CD4-positive, alpha-beta T cell treated with Interleukin-4 for 4 hours (primary cell): Measurements from ENCODE around the gene THBS4.

Source experiments
- DNase-seq: peaks from one replicate; pipeline ENCODE4 v3.0.0-alpha.2; 2020

The THBS4 gene

DNA sequence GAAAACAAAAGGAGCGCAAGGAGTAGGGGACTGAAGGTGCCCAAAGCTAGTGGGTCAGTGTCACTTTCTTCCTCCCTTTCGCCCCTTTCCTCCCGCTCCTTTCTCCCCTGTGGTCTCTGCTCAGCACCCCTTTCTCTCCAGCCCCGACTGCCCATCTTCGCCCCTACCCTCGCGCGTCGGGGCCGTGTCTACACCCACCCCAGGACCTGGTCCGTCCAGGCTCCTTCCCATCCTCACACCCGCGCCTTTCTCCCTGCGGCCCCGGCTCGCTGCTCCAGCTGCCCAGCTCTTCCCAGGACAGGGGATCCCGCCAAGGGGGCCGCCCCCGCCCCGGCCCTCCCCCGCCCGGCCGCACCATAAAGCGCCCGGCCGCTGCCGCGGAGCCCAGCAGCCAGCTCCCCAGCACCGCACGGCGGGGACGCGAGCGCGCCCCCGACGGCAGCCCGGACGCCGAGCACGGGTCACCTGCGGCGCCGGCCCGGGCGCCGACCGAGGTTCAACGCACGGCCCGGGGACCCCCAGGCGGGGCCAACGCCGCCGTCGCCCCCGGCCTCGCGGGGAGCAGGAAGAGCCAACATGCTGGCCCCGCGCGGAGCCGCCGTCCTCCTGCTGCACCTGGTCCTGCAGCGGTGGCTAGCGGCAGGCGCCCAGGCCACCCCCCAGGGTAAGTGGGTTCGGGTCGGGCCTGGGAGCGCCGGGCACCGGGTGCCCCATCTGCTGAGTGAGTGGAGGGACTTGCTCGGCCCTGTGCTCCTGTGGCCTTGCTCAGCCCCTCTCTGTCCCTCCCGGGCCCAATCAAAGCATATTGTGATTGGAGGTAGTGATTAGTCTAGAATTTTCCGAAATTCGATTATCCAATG is at the start of gene THBS4:
THBS4 (plus strand) TSS at position 387 of the 860 bp plus-strand sequence; CDS start at position 577, 190 bp downstream.
- DNase-seq = no peak

- DNase-seq = no peak
Observed at GRCh38 chr5:79986260-79986659, 48.9 kb upstream of the THBS4 start.

GRCh38 chr5:79990205-79990597 is 44.9 kb upstream of the THBS4 start:
- DNase-seq = peak; percentile 52

GRCh38 chr5:79990598-79991507 is 44.3 kb upstream of the THBS4 start, which contains the start of gene MTX3:
Gene MTX3 (minus strand): TSS chr5:79991262. CDS start chr5:79991238, 24 bp downstream.
- peak; percentile 88 for DNase-seq

- DNase-seq = no peak
Observed at GRCh38 chr5:79992891-79993657, 42.1 kb upstream of the THBS4 start.

GRCh38 chr5:79999722-80000121 is 35.4 kb upstream of the THBS4 start:
- no peak for DNase-seq

DNA sequence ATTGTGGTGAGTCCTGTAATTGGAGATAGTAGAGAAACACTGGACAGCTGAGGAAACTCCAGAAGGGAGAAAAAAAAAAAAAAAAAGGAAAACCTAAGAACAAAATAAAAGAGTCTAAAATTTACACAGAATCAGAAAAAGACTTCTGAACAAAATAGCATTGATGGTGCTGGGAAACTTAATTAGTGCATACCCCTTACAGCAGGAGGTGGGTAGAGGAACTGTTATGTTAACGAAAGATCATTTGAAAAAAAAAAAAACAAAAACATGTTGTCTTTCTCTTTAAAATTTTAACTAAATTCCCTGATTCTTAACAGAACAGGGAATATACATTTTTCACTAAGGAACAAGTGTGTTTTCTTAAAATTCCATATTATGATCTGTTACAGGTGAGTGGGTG is 32.5 kb upstream of the THBS4 start:
- DNase-seq = no peak

DNA sequence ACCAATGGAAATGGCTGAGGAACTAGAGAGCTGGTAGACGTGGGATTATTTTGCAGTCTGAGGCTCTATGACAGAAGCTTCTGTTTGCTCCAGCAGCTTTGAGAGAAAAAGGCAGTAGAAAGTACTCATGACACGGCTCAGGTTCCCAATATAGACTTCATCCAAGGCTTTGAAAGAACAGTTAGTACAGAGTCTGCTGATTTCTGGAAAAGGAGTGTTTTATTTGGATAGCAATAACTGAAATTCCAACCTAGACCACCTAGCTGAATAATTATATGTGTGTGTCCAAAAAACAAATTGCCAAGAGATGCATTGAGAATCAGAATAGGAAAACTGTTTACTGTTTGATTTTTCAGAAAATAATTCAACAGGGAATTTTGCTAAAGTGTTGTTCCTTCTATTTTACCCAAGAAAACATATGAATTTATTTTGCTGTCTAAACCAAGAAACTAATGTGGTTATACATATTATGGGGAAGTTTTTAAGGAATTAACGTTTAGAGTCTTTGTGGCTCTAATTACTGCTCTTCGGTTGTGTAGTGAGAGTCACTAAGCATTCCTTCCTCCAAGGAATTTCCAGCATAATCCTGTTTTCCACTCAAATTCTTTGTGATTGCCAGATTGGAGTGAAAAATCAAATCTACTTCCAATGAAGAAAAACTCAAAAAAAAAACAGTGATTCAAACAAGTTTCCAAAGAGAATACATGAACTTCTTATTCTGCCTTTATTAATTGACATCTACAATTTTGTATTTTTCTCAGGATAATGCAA is 26.0 kb upstream of the THBS4 start:
- DNase-seq = no peak

DNA sequence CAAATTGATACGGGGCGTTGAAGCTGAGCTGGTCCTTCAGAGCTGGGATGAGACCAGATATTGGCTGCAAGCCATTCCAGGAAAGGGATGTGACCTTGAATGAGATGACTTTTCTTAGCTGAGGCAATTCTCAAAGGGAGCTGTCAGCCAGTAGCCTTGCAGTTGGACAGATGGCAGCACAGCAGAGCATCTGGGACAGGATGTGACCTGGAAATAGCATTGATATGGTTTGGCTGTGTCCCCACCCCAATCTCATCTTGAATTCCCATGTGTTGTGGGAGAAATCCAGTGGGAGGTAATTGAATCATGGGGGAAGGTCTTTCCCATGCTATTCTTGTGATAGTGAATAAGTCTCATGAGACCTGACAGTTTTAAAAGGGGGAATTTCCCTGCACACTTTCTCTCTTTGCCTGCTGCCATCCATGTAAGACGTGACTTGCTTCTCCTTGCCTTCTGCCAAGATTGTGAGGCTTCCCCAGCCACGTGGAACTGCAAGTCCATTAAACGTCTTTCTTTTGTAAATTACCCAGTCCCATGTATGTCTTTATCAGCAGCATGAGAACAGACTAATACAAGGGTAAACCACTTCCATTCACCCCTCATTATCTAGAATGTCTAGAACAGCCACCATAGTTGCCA is 24.3 kb upstream of the THBS4 start:
- no peak for DNase-seq

DNA sequence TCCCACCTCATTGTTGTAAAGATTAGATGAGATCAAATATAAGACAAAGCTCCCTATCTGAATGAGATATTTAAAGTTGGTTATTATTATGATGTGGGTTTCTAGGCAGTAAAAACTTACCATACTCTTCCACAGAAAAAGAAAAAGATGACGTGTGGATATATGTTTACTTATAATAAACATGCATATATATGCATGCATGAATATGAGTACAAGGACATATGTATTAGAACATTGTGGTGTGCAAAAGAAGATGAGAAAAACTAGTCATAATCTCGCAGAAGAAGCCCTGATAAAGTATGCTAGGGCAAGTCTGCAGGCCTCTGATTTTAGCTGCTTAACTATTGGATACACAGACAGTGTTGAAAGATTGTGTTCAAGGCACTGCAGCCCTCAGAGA is 10.1 kb upstream of the THBS4 start:
- DNase-seq = no peak

DNA sequence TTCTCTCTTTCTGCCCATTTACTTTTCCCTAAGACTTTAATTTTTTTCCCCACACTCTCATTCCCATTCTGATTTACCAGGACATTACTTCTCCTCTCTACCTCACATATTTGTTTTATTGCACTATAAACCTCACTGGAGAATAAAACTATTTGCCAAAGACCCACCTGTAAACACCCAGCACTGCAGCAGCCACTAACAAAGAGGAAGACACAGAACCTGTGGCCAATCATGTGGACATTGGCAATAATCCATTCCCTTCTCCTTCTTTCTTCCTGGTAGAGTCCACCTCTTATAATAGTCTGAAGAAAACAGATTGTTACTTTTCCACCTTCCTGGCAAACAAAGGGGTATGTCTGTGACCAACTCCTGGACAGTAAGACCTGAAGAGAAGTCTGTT is 8.3 kb upstream of the THBS4 start:
- no peak for DNase-seq

GRCh38 chr5:80031109-80031508 is 4.0 kb upstream of the THBS4 start:
- DNase-seq = no peak

DNA sequence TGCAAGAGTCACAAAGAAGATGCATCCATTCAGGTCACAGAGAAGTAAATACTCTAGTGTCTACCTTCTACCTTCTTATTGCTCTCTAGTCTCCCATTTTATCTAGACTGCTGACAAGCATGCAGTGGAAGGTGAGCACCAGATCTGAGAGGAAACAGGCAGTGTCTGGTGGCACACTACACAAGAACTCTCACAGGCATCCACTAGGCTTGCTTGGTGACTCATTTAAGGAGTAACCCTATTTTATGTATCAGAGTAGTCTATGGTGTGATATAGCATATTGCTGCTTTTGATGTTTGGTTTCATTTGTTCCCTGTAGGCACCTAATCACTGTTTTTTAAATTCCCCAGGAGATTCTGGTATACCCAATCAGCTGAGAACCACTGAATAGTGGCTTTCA is 1.6 kb upstream of the THBS4 start:
- no peak for DNase-seq

DNA sequence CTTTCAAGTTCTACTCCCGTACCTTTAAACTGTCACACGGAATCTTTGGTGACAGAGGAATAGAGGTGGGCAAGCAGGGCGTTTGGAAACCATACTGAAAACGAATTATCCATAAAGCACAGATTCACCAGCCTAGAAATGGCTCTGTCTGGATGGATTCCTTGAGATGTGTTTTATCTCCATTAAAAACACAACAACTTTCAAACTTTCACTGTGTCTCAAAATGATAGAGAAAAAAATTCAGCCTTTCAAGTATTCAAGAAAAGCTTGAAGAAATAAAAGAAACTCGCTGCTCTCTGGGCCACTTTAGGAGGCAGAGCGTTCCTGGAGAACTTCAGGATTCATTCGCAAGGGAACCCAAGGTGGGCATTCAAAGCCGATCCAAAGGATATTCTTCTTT is 589 bp upstream of the THBS4 start:
- DNase-seq = no peak

DNA sequence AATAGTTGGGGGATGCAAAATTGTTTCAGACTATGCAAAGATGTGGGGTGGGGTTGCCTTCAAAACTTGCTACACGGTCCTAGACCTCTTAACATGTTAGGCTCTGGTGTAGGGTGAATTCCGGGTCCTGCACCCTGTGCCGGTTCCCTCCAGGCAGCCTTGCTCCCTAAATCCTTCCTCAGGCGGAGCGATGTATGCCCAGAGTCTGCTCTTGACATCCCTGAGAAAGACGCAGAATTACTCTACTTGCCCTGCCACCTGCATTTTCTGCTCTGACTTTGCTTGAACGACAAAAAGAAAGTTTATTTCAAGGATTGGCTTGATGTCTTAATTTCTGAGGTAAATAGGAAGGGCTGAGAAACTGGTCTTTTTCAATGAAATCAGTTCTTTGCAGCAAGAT is 691 bp downstream of the THBS4 start:
- no peak for DNase-seq

GRCh38 chr5:80036615-80037014 is 1.5 kb downstream of the THBS4 start:
- no peak for DNase-seq

GRCh38 chr5:80037366-80037765 is 2.2 kb downstream of the THBS4 start:
- DNase-seq = no peak

GRCh38 chr5:80039650-80040049 is 4.5 kb downstream of the THBS4 start:
- DNase-seq = no peak

- DNase-seq = no peak
Observed at GRCh38 chr5:80041527-80041926, 6.4 kb downstream of the THBS4 start.

DNA sequence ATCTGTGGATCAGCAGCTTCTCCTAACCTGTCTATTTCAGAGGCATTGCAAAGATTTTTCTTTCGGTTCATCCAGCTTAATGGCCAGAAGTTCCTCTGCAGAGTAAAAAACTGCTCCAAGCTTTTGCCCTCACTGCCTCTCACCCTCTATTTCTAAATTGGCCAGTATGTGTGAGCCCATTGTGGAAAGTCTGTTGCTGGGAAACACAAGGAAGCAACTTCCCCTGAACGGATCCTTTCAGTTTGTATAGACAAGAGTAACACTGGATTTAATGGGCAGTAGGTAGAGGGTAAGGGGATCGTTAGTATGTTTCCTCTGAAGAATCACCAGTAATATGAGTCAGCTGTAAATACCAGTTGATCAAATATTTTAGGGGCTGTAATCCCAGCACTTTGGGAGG is 7.2 kb downstream of the THBS4 start:
- DNase-seq = no peak

- no peak for DNase-seq
Observed at GRCh38 chr5:80043187-80043586, 8.0 kb downstream of the THBS4 start.
